ENCODE data around the gene FOXB2. TPM values are rescaled to one million over a fixed set of nuclear protein-coding genes. Genes with fewer than 3 reads are reported as not detected.

FOXB2 gene
- total RNA-seq, 1 donor from 2014 or later: not detected

DNA sequence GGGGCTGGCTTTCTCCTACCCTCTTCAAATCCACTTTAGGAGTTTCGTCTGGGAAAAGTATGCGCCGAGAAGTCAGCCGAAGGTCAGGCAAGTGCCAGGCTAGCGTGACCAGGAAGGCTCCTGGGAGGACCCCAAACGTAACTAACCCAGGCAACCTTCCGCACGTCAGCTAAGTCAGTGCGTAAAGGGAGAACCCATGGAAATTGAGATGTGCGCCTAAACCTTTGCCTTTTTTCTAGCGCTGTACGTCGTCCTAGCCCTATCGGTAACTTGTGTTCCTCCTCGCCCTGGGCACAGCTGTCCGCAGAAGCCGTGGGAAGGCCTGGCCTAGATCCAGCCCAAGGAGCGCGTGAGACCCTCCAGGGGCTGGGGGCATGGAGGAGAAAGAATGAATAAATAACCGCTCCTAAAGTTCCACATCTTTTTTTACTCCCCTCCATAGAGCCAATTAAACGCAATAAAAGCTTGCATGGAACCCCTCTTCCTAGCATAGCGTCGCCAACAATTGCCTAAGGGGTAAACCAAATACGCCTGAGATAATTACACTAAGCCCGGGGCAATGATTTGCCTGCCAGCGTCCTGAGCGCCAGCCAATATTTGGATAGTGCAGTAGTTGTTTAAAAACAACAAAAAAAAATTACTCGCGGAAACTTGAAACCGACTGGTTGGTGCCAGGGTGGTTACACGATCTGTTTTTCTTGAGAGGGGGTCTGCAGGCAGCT is 4.0 kb upstream of the FOXB2 start:
- Mint-ChIP-seq H3K27ac (ENCODE audit: unreplicated experiment) (no peak overlapping the region), H3K9me3 (ENCODE audit: low read depth) (no peaks in the 10 kb centered on the region), H3K4me3 (ENCODE audit: unreplicated experiment) (no peak overlapping the region), H3K27me3 (ENCODE audit: low read depth) (peaks cover 81% of the 10 kb centered on the region), H3K4me1 (ENCODE audit: low read depth) (peaks cover 39% of the 10 kb centered on the region), H3K36me3 (ENCODE audit: low read depth) (peaks cover 3% of the 10 kb centered on the region)
- TF ChIP-seq, protein P1, sequence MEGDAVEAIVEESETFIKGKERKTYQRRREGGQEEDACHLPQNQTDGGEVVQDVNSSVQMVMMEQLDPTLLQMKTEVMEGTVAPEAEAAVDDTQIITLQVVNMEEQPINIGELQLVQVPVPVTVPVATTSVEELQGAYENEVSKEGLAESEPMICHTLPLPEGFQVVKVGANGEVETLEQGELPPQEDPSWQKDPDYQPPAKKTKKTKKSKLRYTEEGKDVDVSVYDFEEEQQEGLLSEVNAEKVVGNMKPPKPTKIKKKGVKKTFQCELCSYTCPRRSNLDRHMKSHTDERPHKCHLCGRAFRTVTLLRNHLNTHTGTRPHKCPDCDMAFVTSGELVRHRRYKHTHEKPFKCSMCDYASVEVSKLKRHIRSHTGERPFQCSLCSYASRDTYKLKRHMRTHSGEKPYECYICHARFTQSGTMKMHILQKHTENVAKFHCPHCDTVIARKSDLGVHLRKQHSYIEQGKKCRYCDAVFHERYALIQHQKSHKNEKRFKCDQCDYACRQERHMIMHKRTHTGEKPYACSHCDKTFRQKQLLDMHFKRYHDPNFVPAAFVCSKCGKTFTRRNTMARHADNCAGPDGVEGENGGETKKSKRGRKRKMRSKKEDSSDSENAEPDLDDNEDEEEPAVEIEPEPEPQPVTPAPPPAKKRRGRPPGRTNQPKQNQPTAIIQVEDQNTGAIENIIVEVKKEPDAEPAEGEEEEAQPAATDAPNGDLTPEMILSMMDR (IDR thresholded peaks at IDR 0.05): no peak
- DNase-seq (ENCODE audit: low spot score): no peak

DNA sequence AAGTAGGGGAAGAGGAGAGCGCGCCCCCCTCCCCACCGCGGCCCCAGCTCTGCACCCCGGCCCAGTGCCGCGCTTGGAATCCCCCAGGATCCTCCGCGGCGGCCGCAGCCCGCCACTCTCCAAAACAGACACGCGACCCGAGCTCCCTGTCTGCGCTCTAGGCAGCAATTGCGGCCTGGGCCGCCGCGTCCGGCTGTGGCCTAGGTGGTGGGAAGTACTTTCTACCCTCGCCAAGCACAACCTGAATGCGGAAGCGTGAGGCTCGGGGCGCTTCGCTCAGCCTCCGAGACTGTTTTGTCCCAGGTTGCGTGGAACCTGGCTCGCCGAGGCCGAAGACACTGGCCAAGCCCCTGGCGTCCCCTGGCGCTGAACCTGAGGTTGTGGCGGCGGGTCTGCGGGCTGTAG is 3.3 kb upstream of the FOXB2 start:
- no peak overlapping the region for H3K27ac Mint-ChIP-seq (ENCODE audit: unreplicated experiment)
- peaks cover 3% of the 10 kb centered on the region for H3K36me3 Mint-ChIP-seq (ENCODE audit: low read depth)
- TF ChIP-seq, protein P1 (IDR thresholded peaks at IDR 0.05): peak; percentile 19
- no peaks in the 10 kb centered on the region for H3K9me3 Mint-ChIP-seq (ENCODE audit: low read depth)
- H3K4me3 Mint-ChIP-seq (ENCODE audit: unreplicated experiment): no peak overlapping the region
- DNase-seq (ENCODE audit: low spot score): no peak
- H3K4me1 Mint-ChIP-seq (ENCODE audit: low read depth): peaks cover 39% of the 10 kb centered on the region
- peaks cover 79% of the 10 kb centered on the region for H3K27me3 Mint-ChIP-seq (ENCODE audit: low read depth)

GRCh38 chr9:77016526-77017504 is 2.6 kb upstream of the FOXB2 start:
- H3K27ac Mint-ChIP-seq (ENCODE audit: unreplicated experiment): no peak overlapping the region
- H3K27me3 Mint-ChIP-seq (ENCODE audit: low read depth): peaks cover 81% of the 10 kb centered on the region
- no peaks in the 10 kb centered on the region for H3K9me3 Mint-ChIP-seq (ENCODE audit: low read depth)
- TF ChIP-seq, protein P1 (IDR thresholded peaks at IDR 0.05): no peak
- peaks cover 39% of the 10 kb centered on the region for H3K4me1 Mint-ChIP-seq (ENCODE audit: low read depth)
- H3K4me3 Mint-ChIP-seq (ENCODE audit: unreplicated experiment): no peak overlapping the region
- DNase-seq (ENCODE audit: low spot score): no peak
- peaks cover 3% of the 10 kb centered on the region for H3K36me3 Mint-ChIP-seq (ENCODE audit: low read depth)

- no peak for DNase-seq (ENCODE audit: low spot score)
- Mint-ChIP-seq H3K27ac (ENCODE audit: unreplicated experiment) (no peak overlapping the region), H3K4me1 (ENCODE audit: low read depth) (peaks cover 34% of the 10 kb centered on the region), H3K27me3 (ENCODE audit: low read depth) (peaks cover 81% of the 10 kb centered on the region), H3K4me3 (ENCODE audit: unreplicated experiment) (no peak overlapping the region), H3K9me3 (ENCODE audit: low read depth) (no peaks in the 10 kb centered on the region), H3K36me3 (ENCODE audit: low read depth) (peaks cover 5% of the 10 kb centered on the region)
- TF ChIP-seq, protein P1 (IDR thresholded peaks at IDR 0.05): no peak
These were observed 2.0 kb upstream of the FOXB2 start for GRCh38 chr9:77017505-77017894.

Data from chondrocyte (in vitro differentiated cells).